ENCODE measurements around the gene MSANTD1. TPM values are rescaled to one million over a fixed set of nuclear protein-coding genes. Genes with fewer than 3 reads are reported as not detected.

Gene MSANTD1
- total and polyA plus RNA-seq, 9 donors, result 0.15 to 1.4 (median 0.87) TPM

DNA sequence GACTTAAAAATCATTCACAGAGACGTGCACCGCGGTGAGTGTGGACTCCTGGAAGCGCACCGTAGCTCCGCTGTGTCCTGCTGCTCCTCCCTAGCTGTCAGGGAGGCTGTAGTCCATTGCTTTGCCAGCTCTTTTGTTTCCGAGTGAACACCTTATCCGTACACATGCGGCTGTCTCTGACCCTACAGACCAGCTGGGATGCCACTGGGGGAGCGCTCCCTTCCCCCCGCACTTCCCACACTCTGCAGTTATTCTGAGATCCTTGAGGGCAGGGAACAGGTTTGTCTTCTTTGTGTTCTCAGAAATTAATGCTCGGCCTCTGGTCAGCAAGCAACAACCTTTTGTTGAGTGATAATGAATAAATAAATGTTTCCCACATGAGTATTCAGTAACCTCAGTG is 33.7 kb upstream of the MSANTD1 start:
- WGBS, 3 donors, result 80 to 88% (median 87%) methylated on average over 12 of the region's 12 CpGs
- H3K4me1 ChIP-seq (ENCODE audit: insufficient read depth), result no peaks in the 10 kb centered on the region
- intact Hi-C loops (cut with DNase I), result no loop called here
- H3K9me3 ChIP-seq, result no peaks in the 10 kb centered on the region
- H3K4me3 ChIP-seq, result no peak overlapping the region
- H3K36me3 ChIP-seq, result no peaks in the 10 kb centered on the region
- no peaks in the 10 kb centered on the region for H3K27me3 ChIP-seq
- no peak for TF ChIP-seq EP300 (IDR thresholded peaks at IDR 0.05)
- TF ChIP-seq, protein P1, sequence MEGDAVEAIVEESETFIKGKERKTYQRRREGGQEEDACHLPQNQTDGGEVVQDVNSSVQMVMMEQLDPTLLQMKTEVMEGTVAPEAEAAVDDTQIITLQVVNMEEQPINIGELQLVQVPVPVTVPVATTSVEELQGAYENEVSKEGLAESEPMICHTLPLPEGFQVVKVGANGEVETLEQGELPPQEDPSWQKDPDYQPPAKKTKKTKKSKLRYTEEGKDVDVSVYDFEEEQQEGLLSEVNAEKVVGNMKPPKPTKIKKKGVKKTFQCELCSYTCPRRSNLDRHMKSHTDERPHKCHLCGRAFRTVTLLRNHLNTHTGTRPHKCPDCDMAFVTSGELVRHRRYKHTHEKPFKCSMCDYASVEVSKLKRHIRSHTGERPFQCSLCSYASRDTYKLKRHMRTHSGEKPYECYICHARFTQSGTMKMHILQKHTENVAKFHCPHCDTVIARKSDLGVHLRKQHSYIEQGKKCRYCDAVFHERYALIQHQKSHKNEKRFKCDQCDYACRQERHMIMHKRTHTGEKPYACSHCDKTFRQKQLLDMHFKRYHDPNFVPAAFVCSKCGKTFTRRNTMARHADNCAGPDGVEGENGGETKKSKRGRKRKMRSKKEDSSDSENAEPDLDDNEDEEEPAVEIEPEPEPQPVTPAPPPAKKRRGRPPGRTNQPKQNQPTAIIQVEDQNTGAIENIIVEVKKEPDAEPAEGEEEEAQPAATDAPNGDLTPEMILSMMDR (IDR thresholded peaks at IDR 0.05), result no peak
- TF ChIP-seq POLR2A (IDR thresholded peaks at IDR 0.05), result no peak
- DNase-seq, result peak in 2 of 5 donors; percentile 3 to 13
- H3K27ac ChIP-seq, result no peak overlapping the region

DNA sequence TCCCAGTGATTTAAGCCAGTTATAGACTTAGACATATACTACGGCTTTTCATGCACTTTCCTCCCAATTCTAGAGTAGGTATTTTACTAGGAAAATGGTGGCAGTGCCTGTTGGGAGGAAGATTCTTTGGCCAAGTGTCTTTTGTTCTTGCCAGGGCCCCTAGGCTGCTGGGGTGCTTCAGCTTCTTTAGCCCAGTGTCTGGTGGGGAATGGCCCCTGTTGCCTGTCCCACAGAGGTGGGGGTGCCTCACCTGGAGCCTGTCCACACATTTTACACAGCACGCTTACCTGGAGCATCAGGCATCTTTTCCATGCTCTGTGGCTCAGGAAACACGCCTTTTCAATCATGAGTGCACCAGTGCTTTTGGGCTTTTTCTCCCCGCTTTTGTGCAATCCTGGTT is 33.2 kb upstream of the MSANTD1 start:
- TF ChIP-seq, protein P1 (IDR thresholded peaks at IDR 0.05), result no peak
- TF ChIP-seq EP300 (IDR thresholded peaks at IDR 0.05) (no peak), POLR2A (IDR thresholded peaks at IDR 0.05) (no peak)
- no peaks in the 10 kb centered on the region for H3K27me3 ChIP-seq
- peak in 1 of 5 donors; percentile 3 for DNase-seq
- no peak overlapping the region for H3K27ac ChIP-seq
- no peaks in the 10 kb centered on the region for H3K4me1 ChIP-seq (ENCODE audit: insufficient read depth)
- no peaks in the 10 kb centered on the region for H3K9me3 ChIP-seq
- H3K4me3 ChIP-seq, result no peak overlapping the region
- WGBS, 3 donors, result 97 to 99% (median 98%) methylated on average over 4 of the region's 4 CpGs
- no peaks in the 10 kb centered on the region for H3K36me3 ChIP-seq
- intact Hi-C loops (cut with DNase I), result no loop called here

DNA sequence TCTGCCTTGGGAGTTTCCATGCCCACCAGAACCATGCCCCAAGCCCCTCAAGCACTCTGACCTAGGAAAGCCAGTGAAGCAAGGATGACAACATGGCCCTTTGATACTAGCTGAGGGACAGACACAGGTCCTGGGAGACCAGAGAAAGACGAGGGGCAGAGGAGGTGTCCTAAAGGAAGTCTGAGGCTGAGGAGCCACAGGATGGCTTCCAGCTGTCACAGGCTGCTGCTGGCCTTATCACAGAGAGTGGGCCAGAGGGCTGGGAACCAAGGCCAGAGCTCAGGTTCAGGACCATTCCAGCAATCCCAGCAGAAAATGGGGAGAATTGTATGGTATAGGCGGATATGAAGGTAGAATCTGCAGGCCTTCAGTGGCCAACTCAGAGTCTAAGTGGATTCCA is 31.7 kb upstream of the MSANTD1 start:
- no peaks in the 10 kb centered on the region for H3K36me3 ChIP-seq
- no peak for TF ChIP-seq EP300 (IDR thresholded peaks at IDR 0.05)
- TF ChIP-seq POLR2A (IDR thresholded peaks at IDR 0.05), result no peak
- TF ChIP-seq, protein P1 (IDR thresholded peaks at IDR 0.05), result no peak
- H3K27ac ChIP-seq, result no peak overlapping the region
- no peaks in the 10 kb centered on the region for H3K27me3 ChIP-seq
- WGBS, 3 donors, result 66 to 79% (median 71%) methylated on average over 2 of the region's 2 CpGs
- intact Hi-C loops (cut with DNase I), result no loop called here
- no peaks in the 10 kb centered on the region for H3K4me1 ChIP-seq (ENCODE audit: insufficient read depth)
- peak in 2 of 5 donors; percentile 1 to 4 for DNase-seq
- no peak overlapping the region for H3K4me3 ChIP-seq
- no peaks in the 10 kb centered on the region for H3K9me3 ChIP-seq

DNA sequence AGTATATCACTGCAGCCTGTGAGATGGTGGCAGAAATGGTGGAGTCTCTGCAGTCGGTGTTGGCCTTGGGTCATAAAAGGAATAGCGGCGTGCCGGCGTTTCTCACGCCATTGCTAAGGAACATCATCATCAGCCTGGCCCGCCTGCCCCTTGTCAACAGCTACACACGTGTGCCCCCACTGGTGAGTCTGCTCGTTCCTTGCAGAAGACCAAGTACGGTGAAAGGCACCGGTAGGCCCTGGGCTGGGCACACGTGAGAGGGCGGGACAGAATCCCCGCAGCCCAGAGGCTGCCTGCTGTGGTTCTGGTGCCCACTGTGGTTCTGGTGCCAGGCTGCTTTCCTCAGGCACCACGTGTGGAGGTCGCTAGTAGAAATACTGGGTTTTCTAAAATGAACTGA is 31.2 kb upstream of the MSANTD1 start:
- no peak overlapping the region for H3K27ac ChIP-seq
- H3K36me3 ChIP-seq, result no peaks in the 10 kb centered on the region
- H3K9me3 ChIP-seq, result no peaks in the 10 kb centered on the region
- H3K4me3 ChIP-seq, result no peak overlapping the region
- 93 to 96% (median 95%) methylated on average over 16 of the region's 16 CpGs for WGBS, 3 donors
- peak in 2 of 5 donors; percentile 7 to 22 for DNase-seq
- H3K27me3 ChIP-seq, result no peaks in the 10 kb centered on the region
- H3K4me1 ChIP-seq (ENCODE audit: insufficient read depth), result no peaks in the 10 kb centered on the region
- intact Hi-C loops (cut with DNase I), result no loop called here
- TF ChIP-seq POLR2A (IDR thresholded peaks at IDR 0.05) (no peak), EP300 (IDR thresholded peaks at IDR 0.05) (no peak)
- TF ChIP-seq, protein P1 (IDR thresholded peaks at IDR 0.05), result no peak

Data from ovary (tissue), 9 donors.